Left lung (tissue), 10 donors: Measurements from ENCODE around the gene ZNF189. TPM values are rescaled to one million over a fixed set of nuclear protein-coding genes. Genes with fewer than 3 reads are reported as not detected.

Source experiments
- ATAC-seq: fragments of 200-7000 bp; cut with Tn5 transposase; one replicate; pipeline ENCODE4 v1.9.1; 2020; ENCODE audit warnings: moderate library complexity
- DNase-seq, 4 donors: peaks; one replicate each; pipeline ENCODE4 v3.0.0-alpha.2; 2013 to 2020
- H3K27ac ChIP-seq, 2 donors: fragments of 200-600 bp; sonication (generic) in 1 of 2; one replicate each; pipeline versions ENCODE4 v1.5.0 to v1.8.0; 2020 to 2021
- H3K27me3 ChIP-seq, 2 donors: fragments of 200-600 bp; sonication (generic) in 1 of 2; one replicate each; pipeline versions ENCODE4 v1.5.0 to v1.8.0; 2020 to 2021
- H3K36me3 ChIP-seq, 2 donors: fragments of 200-600 bp; sonication (generic) in 1 of 2; one replicate each; pipeline versions ENCODE4 v1.5.0 to v1.8.0; 2020 to 2021
- H3K4me1 ChIP-seq, 2 donors: fragments of 200-600 bp; one replicate each; pipeline ENCODE4 v1.8.0; 2021
- H3K4me3 ChIP-seq, 2 donors: fragments of 200-600 bp; sonication (generic) in 1 of 2; one replicate each; pipeline versions ENCODE4 v1.5.0 to v1.8.0; 2020 to 2021; ENCODE audit warnings: mild to moderate bottlenecking in 1 of 2
- H3K9me3 ChIP-seq, 2 donors: fragments of 200-600 bp; sonication (generic) in 1 of 2; one replicate each; pipeline versions ENCODE4 v1.5.0 to v1.8.0; 2020 to 2021
- CTCF ChIP-seq, 2 donors: fragments of 200-600 bp; sonication (generic) in 1 of 2; IDR thresholded peaks; one replicate each; pipeline versions ENCODE4 v1.5.0 to v1.8.0; 2021; ENCODE audit warnings: antibody characterized with exemption in 2 of 2
- intact Hi-C, 2 donors: fragments of 100-400 bp; cut with DNase I; formaldehyde crosslinking; loops; one replicate each; pipeline versions ENCODE4 v1.11.2 to v1.14.2; 2022
- polyA plus RNA-seq, 6 donors: library from polyadenylated mRNA; unstranded; fragments of 120-200 nt; gene quantifications; one replicate each; pipeline ENCODE4 v1.2.1, GENCODE V29; 2013; ENCODE audit not compliant: insufficient read length in 6 of 6
- total RNA-seq, 2 donors: library from RNA; stranded (reverse); fragmentation: NEBNext Ultra II Directional; extraction: Animal tissue kit (Norgen Biotek cat#: 25700); gene quantifications; one replicate each; pipeline ENCODE4 v1.2.1, GENCODE V29; 2021
- donor health status: DM: no; HTN: yes; CAD: no.
- donor health status: DM: no; HTN: no; CAD: no.

Gene ZNF189
- total and polyA plus RNA-seq, 8 donors = 15.7 to 45.1 (median 37.9) TPM

- Histone ChIP-seq H3K4me3 (no peak overlapping the region), H3K4me1 (no peaks in the 10 kb centered on the region), H3K9me3 (no peaks in the 10 kb centered on the region), H3K27me3 (no peaks in the 10 kb centered on the region), H3K27ac (no peak overlapping the region), H3K36me3 (no peaks in the 10 kb centered on the region)
- TF ChIP-seq CTCF (IDR thresholded peaks at IDR 0.05) = no peak
- DNase-seq (no peak), ATAC-seq (no peak)
- intact Hi-C loops = no loop called here
Observed at GRCh38 chr9:101427957-101428655, 29.5 kb downstream of the ZNF189 start.

DNA sequence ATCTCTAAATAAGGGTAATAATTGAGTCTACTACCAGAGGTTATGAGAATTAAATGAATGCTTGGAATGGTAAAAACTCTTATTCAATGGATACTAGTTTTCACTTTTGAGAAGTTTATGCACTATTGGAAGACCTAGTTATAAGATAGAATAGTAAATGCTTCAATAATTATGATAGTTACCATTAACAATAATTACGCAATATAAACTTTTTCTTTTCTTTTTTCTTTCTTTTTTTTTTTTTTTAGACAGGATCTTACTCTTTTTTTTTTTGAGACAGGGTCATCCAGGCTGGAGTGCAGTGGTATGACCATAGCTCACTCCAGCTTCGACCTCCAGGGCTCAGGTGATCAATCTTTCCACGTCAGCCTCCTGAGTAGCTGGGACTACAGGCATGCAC lies 30.3 kb downstream of the ZNF189 start:
- no peaks in the 10 kb centered on the region for H3K4me1 ChIP-seq
- H3K4me3 ChIP-seq = no peak overlapping the region
- no peaks in the 10 kb centered on the region for H3K9me3 ChIP-seq
- TF ChIP-seq CTCF (IDR thresholded peaks at IDR 0.05) = no peak
- ATAC-seq (no peak), DNase-seq (no peak)
- H3K27me3 ChIP-seq = no peaks in the 10 kb centered on the region
- H3K27ac ChIP-seq = no peak overlapping the region
- H3K36me3 ChIP-seq = no peaks in the 10 kb centered on the region
- intact Hi-C loops = no loop called here

- no peaks in the 10 kb centered on the region for H3K4me1 ChIP-seq
- H3K27ac ChIP-seq = no peak overlapping the region
- ATAC-seq (no peak), DNase-seq (no peak)
- intact Hi-C loops = no loop called here
- H3K27me3 ChIP-seq = no peaks in the 10 kb centered on the region
- H3K4me3 ChIP-seq = no peak overlapping the region
- no peak for TF ChIP-seq CTCF (IDR thresholded peaks at IDR 0.05)
- no peaks in the 10 kb centered on the region for H3K36me3 ChIP-seq
- no peaks in the 10 kb centered on the region for H3K9me3 ChIP-seq
Observed at GRCh38 chr9:101429736-101430135, 31.1 kb downstream of the ZNF189 start.

- no peak for TF ChIP-seq CTCF (IDR thresholded peaks at IDR 0.05)
- Histone ChIP-seq H3K27ac (no peak overlapping the region), H3K4me1 (no peaks in the 10 kb centered on the region), H3K4me3 (no peak overlapping the region), H3K36me3 (no peaks in the 10 kb centered on the region), H3K9me3 (no peaks in the 10 kb centered on the region), H3K27me3 (no peaks in the 10 kb centered on the region)
- intact Hi-C loops = no loop called here
- ATAC-seq (no peak), DNase-seq (no peak)
Observed at GRCh38 chr9:101432171-101432570, 33.5 kb downstream of the ZNF189 start.

- Histone ChIP-seq H3K4me1 (no peaks in the 10 kb centered on the region), H3K27ac (no peak overlapping the region), H3K4me3 (no peak overlapping the region), H3K9me3 (no peaks in the 10 kb centered on the region), H3K27me3 (no peaks in the 10 kb centered on the region), H3K36me3 (no peaks in the 10 kb centered on the region)
- no peak for TF ChIP-seq CTCF (IDR thresholded peaks at IDR 0.05)
- ATAC-seq (no peak), DNase-seq (no peak)
- intact Hi-C loops = no loop called here
Observed at GRCh38 chr9:101432740-101433139, 34.1 kb downstream of the ZNF189 start.
